Left renal pelvis (tissue), 4 donors: ENCODE results near the gene CTDP1. TPM values are rescaled to one million over a fixed set of nuclear protein-coding genes. Genes with fewer than 3 reads are reported as not detected.

Source experiments
- DNase-seq, 4 donors: peaks; one replicate each; pipeline ENCODE4 v3.0.0-alpha.2; 2013; ENCODE audit warnings: low read depth in 4 of 4, low spot score in 3 of 4
- polyA plus RNA-seq, 4 donors: library from polyadenylated mRNA; unstranded; fragments of 120-200 nt; gene quantifications; one replicate each; pipeline ENCODE4 v1.2.1, GENCODE V29; 2013; ENCODE audit not compliant: insufficient read length in 4 of 4

The CTDP1 gene
- polyA plus RNA-seq, 4 donors, result 9.5 to 15.3 (median 11.7) TPM

- no peak for DNase-seq
Measured at GRCh38 chr18:79775441-79776221, 96.0 kb downstream of the CTDP1 start.

- DNase-seq, result no peak
Measured at GRCh38 chr18:79776674-79777073, 97.1 kb downstream of the CTDP1 start.

DNA sequence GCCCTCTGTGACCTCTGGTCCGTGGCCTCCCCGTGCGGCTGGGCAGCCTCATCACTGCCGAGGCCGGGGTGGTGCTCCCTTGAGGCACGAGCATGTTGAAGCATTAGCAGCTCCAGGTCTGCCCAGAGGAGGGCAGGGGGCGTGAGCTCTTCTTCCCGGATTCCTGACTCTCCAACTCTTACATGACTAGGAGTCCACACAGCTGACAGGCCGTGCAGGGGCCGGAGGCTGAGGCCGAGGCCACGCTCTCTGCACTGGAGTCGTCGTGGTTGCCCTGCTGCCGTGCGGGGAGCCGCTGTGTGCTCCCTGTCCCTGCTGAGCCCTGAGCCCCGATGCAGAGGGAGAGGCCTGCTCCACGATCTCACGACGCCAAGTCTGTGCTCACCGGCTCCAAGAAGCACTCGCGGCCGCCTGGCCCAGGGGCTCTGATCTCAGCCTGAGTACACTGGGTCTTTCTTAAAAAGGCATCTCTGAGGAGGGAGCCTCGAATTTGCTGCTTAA, 98.7 kb downstream of the CTDP1 start:
- DNase-seq, result no peak

DNA sequence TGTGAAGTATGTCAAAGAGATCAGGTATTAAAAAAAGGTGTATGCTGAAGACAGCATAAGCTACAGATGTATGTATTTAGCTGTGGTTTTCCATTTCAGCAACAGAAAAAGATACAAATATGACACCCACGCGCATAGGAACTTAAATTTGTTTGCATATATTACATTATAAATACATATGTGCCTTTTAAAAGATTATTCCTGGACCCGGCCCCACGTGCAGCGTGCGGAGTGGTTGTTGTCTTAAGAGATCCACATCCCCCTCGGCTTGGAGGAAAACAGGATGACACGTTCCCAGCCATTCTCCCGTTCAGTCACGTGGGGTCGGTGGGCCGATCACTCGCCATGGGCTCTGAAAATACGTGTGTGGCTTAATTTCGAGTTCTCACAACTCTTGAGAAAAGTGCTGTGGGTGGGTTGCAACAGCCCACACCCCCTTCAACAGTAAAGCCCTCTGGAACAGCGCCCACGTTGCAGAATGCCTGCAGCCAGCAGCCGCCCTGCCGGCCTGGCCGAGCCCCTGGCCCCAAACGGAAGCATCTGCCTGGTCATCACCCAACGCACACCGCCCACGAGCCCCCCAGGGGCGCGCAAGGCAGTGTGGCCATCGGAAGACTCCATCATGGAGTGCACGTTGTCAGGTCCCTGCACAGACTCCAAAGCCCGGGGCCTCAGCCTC, 99.6 kb downstream of the CTDP1 start:
- DNase-seq, result no peak

DNA sequence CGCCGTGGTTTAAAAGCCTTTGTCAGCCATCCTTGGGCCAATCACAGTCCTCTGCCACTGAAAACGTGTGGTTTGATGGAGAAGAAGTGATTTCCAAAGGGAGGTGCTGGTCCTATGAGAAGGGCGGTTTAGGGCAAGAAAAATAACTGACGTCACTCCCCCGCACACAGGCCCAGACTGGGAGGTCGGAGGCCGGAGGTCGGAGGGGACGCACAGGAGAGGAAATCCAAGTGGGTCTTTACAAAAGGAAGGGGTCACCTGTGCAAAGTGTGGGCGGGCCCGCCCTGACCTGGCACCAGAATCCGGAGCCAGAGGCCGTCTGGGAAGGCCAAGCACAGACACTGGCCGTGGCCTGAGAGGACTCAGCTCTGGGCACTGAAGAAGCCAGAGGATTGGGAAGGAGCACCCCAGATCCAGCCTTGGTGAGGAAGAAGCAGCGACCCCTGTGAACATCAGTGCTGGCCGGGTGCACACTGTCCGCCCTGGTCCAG, 100.1 kb downstream of the CTDP1 start:
- DNase-seq, result no peak

GRCh38 chr18:79780547-79780946, 100.9 kb downstream of the CTDP1 start:
- no peak for DNase-seq

DNA sequence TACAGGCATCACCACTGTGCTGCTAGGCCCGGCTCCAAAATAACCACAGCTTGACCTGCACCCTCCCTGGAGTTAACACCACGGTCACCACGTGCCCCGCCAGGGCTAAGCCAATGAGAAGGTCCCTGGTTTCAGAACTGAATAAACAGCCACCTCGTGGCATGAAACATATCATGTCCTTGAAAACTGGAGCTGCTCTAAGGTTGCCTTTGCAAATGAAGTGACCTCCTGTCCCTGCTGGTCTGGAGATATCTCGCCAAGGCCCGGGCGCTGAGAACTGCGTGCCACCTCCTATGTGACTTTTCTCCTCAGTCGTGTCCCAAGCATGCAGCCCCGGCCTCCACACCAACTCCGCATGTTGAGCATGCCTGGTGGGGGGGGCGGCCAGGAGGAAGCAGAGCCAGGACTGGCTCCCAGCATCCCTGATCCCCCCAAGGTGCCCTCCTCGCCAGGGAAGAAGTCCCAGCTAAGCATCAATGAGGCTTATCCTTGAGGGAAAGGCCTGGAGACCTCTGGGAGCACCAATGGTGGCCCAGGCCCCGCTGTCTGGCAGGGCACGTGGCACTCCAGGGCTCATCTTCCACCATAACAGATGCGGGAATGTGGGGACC, 101.8 kb downstream of the CTDP1 start:
- no peak for DNase-seq

DNA sequence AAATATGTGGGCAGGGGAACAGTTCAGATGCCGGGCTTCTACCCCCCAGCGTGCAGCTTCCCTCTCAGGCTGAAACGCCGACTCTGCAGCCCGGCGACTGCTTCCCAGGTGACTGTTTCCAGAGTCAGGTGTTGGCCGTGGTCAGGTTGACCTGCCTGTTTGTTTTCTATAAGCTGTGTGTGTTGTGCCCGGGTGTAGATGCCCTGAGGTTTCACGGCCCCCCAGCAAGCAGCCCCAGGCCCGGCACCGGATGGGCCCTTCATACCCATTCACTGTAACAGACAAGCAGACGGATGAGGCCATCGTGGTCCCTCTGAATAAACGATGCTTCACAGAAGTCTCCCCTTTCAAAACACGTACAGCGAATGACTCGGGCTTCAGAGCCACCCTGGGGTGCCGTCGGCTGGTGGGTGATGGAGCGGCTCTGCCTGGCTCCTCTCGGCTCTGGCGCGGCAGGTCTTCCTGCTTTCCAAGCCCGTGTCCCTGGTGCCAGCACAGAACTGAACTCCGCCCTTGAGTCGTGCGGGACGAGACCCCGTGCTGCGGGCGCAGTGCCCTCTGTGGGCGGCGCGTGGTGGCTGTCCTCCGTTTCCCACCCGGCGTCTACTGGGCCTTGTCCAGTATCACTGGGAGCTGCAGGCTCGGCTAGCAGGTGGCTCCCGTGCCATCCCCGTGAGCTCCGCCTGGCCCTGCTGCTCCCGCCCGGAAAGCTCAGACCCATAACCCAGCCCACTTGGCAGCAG, 103.1 kb downstream of the CTDP1 start:
- DNase-seq, result no peak

DNA sequence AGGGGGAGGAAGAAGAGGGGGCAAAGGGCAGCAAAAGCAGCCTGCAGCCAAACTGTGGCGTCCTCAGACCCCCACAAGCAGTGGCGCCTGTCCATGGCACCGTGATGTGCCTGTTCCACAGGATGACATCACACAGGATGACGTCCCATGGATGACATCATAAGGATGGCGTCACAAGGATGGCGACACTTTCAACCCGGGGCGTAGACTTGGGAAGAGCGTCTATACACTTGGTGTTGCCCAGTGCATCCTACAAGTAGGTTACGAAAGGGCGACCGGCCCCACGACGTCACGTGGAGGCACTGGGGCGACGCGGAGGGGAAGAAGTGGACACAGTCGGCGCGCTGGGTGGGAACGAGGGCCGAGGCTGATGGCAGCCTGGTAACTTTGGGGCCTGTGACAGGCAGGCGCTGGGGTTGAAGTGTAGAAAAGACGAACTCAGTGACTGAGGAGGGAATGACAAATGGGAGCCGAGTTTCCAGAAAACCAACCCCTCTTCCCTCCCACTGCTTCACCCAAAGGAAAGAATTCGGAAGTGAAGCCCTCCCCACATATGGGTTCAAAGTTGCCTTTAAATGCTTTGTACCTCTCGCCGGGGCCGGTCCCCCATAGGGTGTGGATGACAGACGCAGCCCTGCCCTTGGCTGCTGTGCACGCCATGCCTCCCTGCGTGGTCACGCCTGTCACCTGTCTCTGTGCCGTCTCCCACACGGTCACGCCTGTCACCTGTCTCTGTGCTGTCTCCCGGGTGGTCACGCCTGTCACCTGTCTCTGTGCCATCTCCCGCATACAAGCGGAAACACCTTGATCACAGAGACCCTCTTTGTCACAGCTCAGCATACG, 104.7 kb downstream of the CTDP1 start:
- DNase-seq, result no peak

DNA sequence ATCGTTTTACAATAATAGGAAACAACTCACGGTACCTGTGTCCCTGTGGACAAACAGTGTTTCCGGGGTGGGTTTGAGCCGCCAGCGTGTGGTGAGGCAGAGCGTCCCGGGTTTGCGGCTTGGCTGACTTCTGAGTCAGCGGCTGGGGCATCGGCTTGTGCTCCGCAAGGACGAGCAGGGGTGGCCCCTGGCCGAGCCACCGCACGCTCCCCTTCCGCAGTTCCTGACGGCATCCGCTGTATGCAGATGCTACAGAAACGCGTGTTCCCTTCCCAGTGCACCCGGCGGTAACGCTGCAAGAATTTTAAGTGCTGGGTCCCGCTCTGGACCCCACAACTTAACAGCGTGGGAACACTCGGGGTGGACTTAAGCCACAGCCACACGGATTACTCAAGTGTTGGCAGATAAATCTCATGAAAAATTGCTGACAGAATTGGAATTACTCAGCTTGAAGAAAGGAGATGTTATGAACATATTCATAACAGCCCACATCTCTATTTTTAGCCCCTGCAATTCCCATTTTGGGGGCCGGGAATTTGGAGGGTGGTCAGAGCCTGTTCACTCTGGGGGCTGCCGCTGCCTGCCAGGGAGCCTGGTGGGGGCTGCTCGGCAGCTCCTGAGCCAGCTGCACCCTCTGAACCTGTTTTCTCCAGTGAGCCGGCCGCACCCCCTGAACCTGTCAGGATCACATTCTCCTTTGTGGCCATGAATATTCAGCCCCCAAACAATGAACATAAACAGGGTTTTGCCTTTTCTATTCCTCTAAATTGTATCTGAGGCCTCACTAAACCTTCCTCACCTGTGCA, 105.6 kb downstream of the CTDP1 start:
- no peak for DNase-seq

DNA sequence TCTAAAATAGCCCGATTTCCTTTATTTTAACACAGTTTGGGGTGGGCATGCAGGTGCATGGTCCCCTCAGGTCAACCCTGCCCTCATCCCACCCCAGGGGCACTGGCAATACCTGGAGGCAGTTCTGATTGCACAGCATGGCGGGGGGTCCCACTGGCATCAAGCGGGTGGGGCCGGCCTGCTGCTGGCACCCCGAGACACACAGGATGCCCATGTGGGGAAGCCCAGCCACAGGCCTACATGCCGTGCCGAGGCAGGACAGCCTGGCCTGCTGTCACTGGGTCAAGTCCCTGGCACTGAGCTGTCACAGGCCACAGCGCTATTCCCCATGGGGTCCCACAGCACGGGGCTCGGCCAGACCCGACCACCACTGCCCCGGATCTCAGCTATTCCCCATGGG, 106.2 kb downstream of the CTDP1 start:
- no peak for DNase-seq

DNA sequence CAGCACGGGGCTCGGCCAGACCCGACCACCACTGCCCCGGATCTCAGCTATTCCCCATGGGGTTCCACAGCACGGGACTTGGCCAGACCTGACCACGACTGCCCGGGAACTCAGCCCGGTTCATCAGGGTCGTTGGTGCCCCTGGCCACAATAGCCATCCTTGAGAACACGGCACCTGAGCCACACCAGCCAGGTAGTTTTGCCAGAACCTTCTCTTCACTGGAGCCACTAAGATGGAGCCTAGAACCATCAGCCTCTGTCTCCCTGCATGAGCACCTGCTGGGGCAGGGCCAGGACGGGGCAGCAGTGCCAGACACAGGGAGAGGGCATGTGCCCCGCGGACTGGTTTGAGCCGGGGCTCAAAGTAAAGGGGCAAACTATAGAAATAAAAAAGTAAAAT, 106.7 kb downstream of the CTDP1 start:
- DNase-seq, result no peak

DNA sequence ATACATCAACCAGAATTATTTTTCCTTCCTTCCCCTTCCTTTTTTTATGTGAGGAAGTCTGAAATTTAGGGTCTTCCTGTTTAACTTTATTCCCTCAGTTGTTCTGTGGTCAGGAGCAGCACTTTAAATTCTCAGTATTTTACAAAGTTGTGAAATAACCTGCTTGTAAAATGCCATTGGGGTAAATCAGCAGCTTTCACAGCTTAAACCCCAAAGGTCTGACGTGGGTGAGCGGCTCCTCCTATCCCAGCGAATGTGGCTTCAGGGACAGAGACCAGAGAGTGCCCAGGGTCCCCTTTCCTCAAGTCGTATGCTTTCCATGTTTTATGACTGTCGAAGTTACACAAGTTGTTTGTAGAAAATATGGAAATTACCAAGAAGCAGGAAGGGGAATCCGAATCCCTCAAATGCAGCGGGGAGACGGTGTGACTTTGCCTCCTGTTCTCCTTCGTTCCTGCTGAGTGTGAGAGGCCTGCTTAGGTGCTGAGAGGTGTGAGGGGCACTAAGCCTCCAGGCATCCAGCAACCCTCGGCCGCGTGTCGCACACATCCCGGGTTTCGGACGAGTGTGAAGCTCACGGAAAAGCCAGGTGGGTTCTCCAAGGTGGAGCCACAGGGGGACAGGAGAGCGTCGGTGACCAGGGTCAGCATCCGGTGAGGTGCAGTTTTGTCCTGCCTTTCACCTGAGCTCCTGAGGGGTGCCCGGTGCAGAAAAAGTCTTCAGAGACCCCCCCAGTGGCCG, 107.4 kb downstream of the CTDP1 start:
- DNase-seq, result no peak

DNA sequence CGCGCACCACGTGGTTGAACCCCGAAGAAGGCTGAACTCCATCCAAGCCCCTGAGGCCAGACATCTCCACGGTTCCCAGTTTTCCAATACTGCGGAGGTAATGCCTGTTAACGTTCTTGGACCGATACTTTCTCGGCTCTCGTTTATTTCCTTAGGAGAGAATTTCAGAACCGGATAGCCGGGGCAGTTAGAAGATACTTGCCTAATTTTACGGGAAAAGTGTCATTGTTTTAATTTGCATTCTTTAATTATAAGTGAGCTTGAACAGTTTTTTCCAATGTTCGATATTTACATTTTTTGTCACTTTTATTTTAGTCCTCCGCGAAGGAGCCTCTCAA, 107.9 kb downstream of the CTDP1 start:
- DNase-seq, result no peak

DNA sequence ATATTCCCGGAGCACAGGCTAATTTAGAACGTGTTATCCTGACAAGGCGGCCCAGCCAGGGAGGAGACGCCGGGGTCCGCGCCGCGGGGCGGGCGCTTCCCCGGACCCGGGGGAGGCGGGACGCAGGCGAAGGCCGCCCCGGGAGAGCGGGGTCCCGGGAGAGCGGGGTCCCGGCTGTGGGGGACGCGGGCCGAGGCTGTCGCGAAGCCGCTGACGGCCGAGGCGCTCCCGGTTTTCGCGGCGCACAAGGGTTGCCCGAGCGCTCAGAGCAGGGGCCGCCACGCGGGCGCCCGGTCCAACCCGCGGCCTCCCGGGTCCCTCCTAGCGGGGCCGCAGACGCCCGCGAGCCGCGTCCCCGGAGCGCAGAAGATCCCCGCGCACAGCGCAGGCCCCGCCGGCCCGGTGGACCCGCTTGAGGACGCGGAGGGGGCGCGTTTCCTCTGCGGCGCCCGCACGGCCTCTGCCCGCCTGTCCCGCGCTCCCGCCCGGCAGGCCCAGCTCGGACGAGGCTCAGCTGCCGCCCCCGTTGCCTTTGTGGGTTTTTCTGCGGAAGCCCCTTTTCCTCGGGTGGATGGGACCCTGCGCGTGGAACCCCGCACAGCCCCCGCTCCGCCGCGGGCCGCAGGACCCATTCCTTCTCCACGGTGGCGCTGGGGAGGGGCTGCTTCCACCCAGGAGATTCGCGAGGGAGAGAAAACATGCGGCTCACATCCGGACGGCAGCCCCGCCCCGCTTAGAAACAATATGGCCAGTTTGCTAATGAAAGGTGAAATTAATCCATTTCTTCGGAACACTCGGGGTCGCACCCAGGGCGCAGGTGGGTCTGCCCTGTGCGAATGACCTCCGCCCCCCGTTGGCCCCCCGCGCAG, 108.5 kb downstream of the CTDP1 start:
- no peak for DNase-seq

GRCh38 chr18:79788734-79789085, 109.1 kb downstream of the CTDP1 start:
- no peak for DNase-seq

- DNase-seq, result no peak
Measured at GRCh38 chr18:79789091-79789891, 109.7 kb downstream of the CTDP1 start.
